ENCODE results near the gene CD80. TPM values are rescaled to one million over a fixed set of nuclear protein-coding genes. Genes with fewer than 3 reads are reported as not detected.
"Not testable (repeated sequence)": the region's sequence is repeated elsewhere in the genome, so short reads cannot be mapped to it uniquely, and the experiment has no call there.

CD80 gene
- total RNA-seq, 1 experiment from 2014 or later: not detected

- no peaks in the 10 kb centered on the region for H3K36me3 ChIP-seq (ENCODE audit: control insufficient read depth, insufficient read depth, low read length)
- POLR2A ChIA-PET: no interaction called here
- H3K27me3 Mint-ChIP-seq (ENCODE audit: insufficient read depth, unreplicated experiment): peaks cover 10% of the 10 kb centered on the region
- H3K4me1 Mint-ChIP-seq (ENCODE audit: low read depth, unreplicated experiment): no peaks in the 10 kb centered on the region
- DNase-seq: no peak
- H3K4me3 Mint-ChIP-seq (ENCODE audit: unreplicated experiment): no peak overlapping the region
- intact Hi-C loops (cut with micrococcal nuclease; ENCODE audit: unreplicated experiment): no loop called here
- no peaks in the 10 kb centered on the region for H3K36me3 Mint-ChIP-seq (ENCODE audit: insufficient read depth, unreplicated experiment)
- no peaks in the 10 kb centered on the region for H3K27me3 ChIP-seq (replicated peaks; ENCODE audit: control insufficient read depth, insufficient read depth, low read length)
- H3K4me3 ChIP-seq (ENCODE audit: low read depth, low read length): no peak overlapping the region
- H3K4me1 ChIP-seq: no peaks in the 10 kb centered on the region
- no TSS peak for BruUV-seq (replicated peaks)
- TF ChIP-seq CTCF (IDR thresholded peaks at IDR 0.05; ENCODE audit: insufficient read depth in 1 of 2, low read depth in 1 of 2, low read length in 1 of 2, severe bottlenecking in 1 of 2, unreplicated experiment in 1 of 2): no peak
- no peak overlapping the region for H3K27ac Mint-ChIP-seq (ENCODE audit: unreplicated experiment)
- H3K9me3 ChIP-seq: no peaks in the 10 kb centered on the region
- CTCF ChIA-PET: no interaction called here
- H3K9me3 Mint-ChIP-seq (ENCODE audit: unreplicated experiment): no peaks in the 10 kb centered on the region
Observed at GRCh38 chr3:119569156-119569555, 9.7 kb upstream of the CD80 start.

- H3K27me3 Mint-ChIP-seq (ENCODE audit: insufficient read depth, unreplicated experiment); H3K4me3 Mint-ChIP-seq (ENCODE audit: unreplicated experiment); H3K9me3 ChIP-seq; H3K27ac Mint-ChIP-seq (ENCODE audit: unreplicated experiment); POLR2A ChIA-PET; H3K4me1 Mint-ChIP-seq (ENCODE audit: low read depth, unreplicated experiment); CTCF ChIA-PET; H3K9me3 Mint-ChIP-seq (ENCODE audit: unreplicated experiment); H3K27me3 ChIP-seq (replicated peaks; ENCODE audit: control insufficient read depth, insufficient read depth, low read length); H3K4me1 ChIP-seq; H3K4me3 ChIP-seq (ENCODE audit: low read depth, low read length); BruUV-seq (replicated peaks); H3K36me3 Mint-ChIP-seq (ENCODE audit: insufficient read depth, unreplicated experiment); intact Hi-C loops (cut with micrococcal nuclease; ENCODE audit: unreplicated experiment); H3K36me3 ChIP-seq (ENCODE audit: control insufficient read depth, insufficient read depth, low read length); DNase-seq: not testable (repeated sequence)
Observed at GRCh38 chr3:119563334-119563733, 3.9 kb upstream of the CD80 start.

DNA sequence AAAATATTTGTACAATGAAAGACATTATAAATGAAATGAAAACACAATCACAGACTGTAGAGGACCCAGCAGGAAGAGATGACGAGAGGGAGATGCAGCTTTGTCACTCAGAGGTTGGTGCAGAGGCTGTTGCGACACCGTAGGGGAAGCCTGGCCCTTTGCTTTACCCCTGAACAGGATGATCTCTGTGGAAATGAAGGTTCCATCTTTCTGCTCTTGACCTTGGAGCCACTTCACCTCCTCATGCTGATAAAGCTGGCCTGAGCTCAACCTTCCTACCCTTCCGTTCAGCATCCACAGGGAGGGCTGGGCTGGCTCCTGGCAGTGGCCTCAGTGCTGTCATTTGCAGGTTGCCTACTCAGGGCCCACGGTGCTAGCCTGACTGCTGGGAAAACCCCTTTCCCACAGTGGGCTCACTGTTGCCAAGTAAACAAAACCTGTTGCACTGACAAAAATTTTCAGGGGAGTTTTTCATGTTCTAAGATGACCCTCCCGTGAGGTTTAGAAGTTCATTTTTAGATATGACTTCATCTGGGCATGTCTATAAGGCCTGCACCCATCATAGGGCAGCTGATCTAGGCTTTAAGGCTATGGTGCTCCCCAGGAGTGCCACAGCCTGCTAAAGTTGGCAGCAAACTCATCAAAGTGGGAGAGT is 3.0 kb upstream of the CD80 start:
- no peak for DNase-seq
- intact Hi-C loops (cut with micrococcal nuclease; ENCODE audit: unreplicated experiment): no loop called here
- peaks cover 7% of the 10 kb centered on the region for H3K4me1 Mint-ChIP-seq (ENCODE audit: low read depth, unreplicated experiment)
- no TSS peak for BruUV-seq (replicated peaks)
- CTCF ChIA-PET: no interaction called here
- H3K27me3 ChIP-seq (replicated peaks; ENCODE audit: control insufficient read depth, insufficient read depth, low read length): no peaks in the 10 kb centered on the region; the same call in 1 of the 2 replicates
- no peak overlapping the region for H3K4me3 ChIP-seq (ENCODE audit: low read depth, low read length)
- no peak overlapping the region for H3K4me3 Mint-ChIP-seq (ENCODE audit: unreplicated experiment)
- no peak overlapping the region for H3K27ac Mint-ChIP-seq (ENCODE audit: unreplicated experiment)
- H3K9me3 Mint-ChIP-seq (ENCODE audit: unreplicated experiment): no peaks in the 10 kb centered on the region
- H3K36me3 ChIP-seq (ENCODE audit: control insufficient read depth, insufficient read depth, low read length): no peaks in the 10 kb centered on the region
- peaks cover 12% of the 10 kb centered on the region for H3K27me3 Mint-ChIP-seq (ENCODE audit: insufficient read depth, unreplicated experiment)
- H3K4me1 ChIP-seq: no peaks in the 10 kb centered on the region
- no peaks in the 10 kb centered on the region for H3K36me3 Mint-ChIP-seq (ENCODE audit: insufficient read depth, unreplicated experiment)
- POLR2A ChIA-PET: no interaction called here
- no peak for TF ChIP-seq CTCF (IDR thresholded peaks at IDR 0.05; ENCODE audit: insufficient read depth in 1 of 2, low read depth in 1 of 2, low read length in 1 of 2, severe bottlenecking in 1 of 2, unreplicated experiment in 1 of 2)
- no peaks in the 10 kb centered on the region for H3K9me3 ChIP-seq

Data from Caco-2 (cell line).